IMR-90 (cell line): Measurements from ENCODE around the gene MAGI1. TPM values are rescaled to one million over a fixed set of nuclear protein-coding genes. Genes with fewer than 3 reads are reported as not detected.

Source experiments
- ATAC-seq: fragments of 200-7000 bp; cut with Tn5 transposase; 2 replicates; pipeline ENCODE4 v1.9.1; 2020; ENCODE audit warnings: low read depth, mild to moderate bottlenecking, moderate library complexity
- BruUV-seq: library from RNA; stranded (reverse); fragments of 400-500 nt; replicated peaks from 2 replicates; lab custom pipeline; 2021; lab: Mats Ljungman, UMichigan
- CTCF ChIA-PET: fragments of 300-600 bp; formaldehyde crosslinking; extraction: SDS; loops from one replicate; lab custom pipeline; 2021; ENCODE audit warnings: antibody characterized with exemption; lab: Yijun Ruan, JAX
- POLR2A ChIA-PET: fragments of 300-600 bp; sonication (Branson Sonifier 250); formaldehyde crosslinking; loops from one replicate; lab custom pipeline; 2022; ENCODE audit warnings: antibody characterized with exemption; ENCODE audit not compliant: unreplicated experiment; lab: Charles Lee
- DNase-seq: peaks from one replicate; pipeline ENCODE4 v3.0.0; 2013
- H2AFZ ChIP-seq: replicated peaks from 2 replicates; pipeline ENCODE3; 2013; ENCODE audit warnings: low read length, mild to moderate bottlenecking; ENCODE audit not compliant: poor library complexity
- H2AK5ac ChIP-seq: 2 replicates; pipeline ENCODE4 v1.6.1; 2013; ENCODE audit warnings: low read depth, low read length, inconsistent platforms
- H2AK9ac ChIP-seq: replicated peaks from 2 replicates; pipeline ENCODE3; 2013; ENCODE audit warnings: mild to moderate bottlenecking, low read depth, low read length, moderate library complexity; ENCODE audit not compliant: poor library complexity
- H2BK120ac ChIP-seq: 2 replicates; pipeline ENCODE4 v1.6.1; 2013; ENCODE audit warnings: low read depth, low read length, inconsistent platforms
- H2BK15ac ChIP-seq: 3 replicates; pipeline ENCODE4 v1.6.1; 2013; ENCODE audit warnings: low read depth, low read length, inconsistent platforms
- H2BK20ac ChIP-seq: 2 replicates; pipeline ENCODE4 v1.6.1; 2013; ENCODE audit warnings: low read depth, mild to moderate bottlenecking, inconsistent platforms, low read length, moderate library complexity
- H2BK5ac ChIP-seq: 2 replicates; pipeline ENCODE4 v1.6.1; 2013; ENCODE audit warnings: mild to moderate bottlenecking, low read depth, low read length, inconsistent platforms; ENCODE audit not compliant: poor library complexity, severe bottlenecking
- H3K14ac ChIP-seq: replicated peaks from 2 replicates; pipeline ENCODE4 v1.6.1; 2013; ENCODE audit warnings: low read depth, low read length, inconsistent platforms
- H3K18ac ChIP-seq: 2 replicates; pipeline ENCODE4 v1.6.1; 2013; ENCODE audit warnings: low read depth, low read length, control low read depth
- H3K23ac ChIP-seq: 2 replicates; pipeline ENCODE4 v1.6.1; 2013; ENCODE audit warnings: low read depth, low read length, inconsistent platforms
- H3K27ac ChIP-seq: 2 replicates; pipeline ENCODE4 v1.5.1; 2013; ENCODE audit warnings: mild to moderate bottlenecking, control low read depth, low read length; ENCODE audit not compliant: insufficient read depth
- H3K27me3 ChIP-seq: 2 replicates; pipeline ENCODE4 v1.6.1; 2013; ENCODE audit warnings: low read length; ENCODE audit not compliant: control insufficient read depth, insufficient read depth
- H3K36me3 ChIP-seq: 2 replicates; pipeline ENCODE4 v1.6.1; 2013; ENCODE audit warnings: low read length, mixed read lengths; ENCODE audit not compliant: control insufficient read depth, insufficient read depth
- H3K4ac ChIP-seq: 2 replicates; pipeline ENCODE4 v1.6.1; 2013; ENCODE audit warnings: low read depth, low read length, inconsistent platforms
- H3K4me1 ChIP-seq: 2 replicates; pipeline ENCODE4 v1.6.1; 2013; ENCODE audit warnings: low read length, mixed read lengths; ENCODE audit not compliant: control insufficient read depth, insufficient read depth
- H3K4me2 ChIP-seq: 2 replicates; pipeline ENCODE4 v1.6.1; 2013; ENCODE audit warnings: low read depth, mild to moderate bottlenecking, control low read depth, low read length, moderate library complexity
- H3K4me3 ChIP-seq: 2 replicates; pipeline ENCODE4 v1.5.1; 2013; ENCODE audit warnings: low read depth, mild to moderate bottlenecking, control low read depth, low read length, moderate library complexity; ENCODE audit not compliant: insufficient read depth
- H3K56ac ChIP-seq: 2 replicates; pipeline ENCODE4 v1.6.1; 2013; ENCODE audit warnings: low read length, inconsistent platforms; ENCODE audit not compliant: insufficient read depth; ENCODE audit errors: extremely low read depth
- H3K79me1 ChIP-seq, 2 experiments: 2 replicates each; pipeline ENCODE4 v1.6.1; 2013; ENCODE audit warnings: low read length in 2 of 2, inconsistent platforms in 1 of 2, low read depth in 1 of 2
- H3K9ac ChIP-seq: 2 replicates; pipeline ENCODE4 v1.6.1; 2013; ENCODE audit warnings: low read depth, low read length, control low read depth
- H3K9me1 ChIP-seq: 2 replicates; pipeline ENCODE4 v1.6.1; 2013; ENCODE audit warnings: low read length, inconsistent platforms; ENCODE audit not compliant: insufficient read depth
- H3K9me3 ChIP-seq: 2 replicates; pipeline ENCODE4 v1.6.1; 2013; ENCODE audit warnings: low read length; ENCODE audit not compliant: control insufficient read depth, insufficient read depth
- H4K20me1 ChIP-seq: 2 replicates; pipeline ENCODE4 v1.6.1; 2013; ENCODE audit warnings: low read length, inconsistent platforms; ENCODE audit not compliant: insufficient read depth
- H4K5ac ChIP-seq: 2 replicates; pipeline ENCODE4 v1.6.1; 2013; ENCODE audit warnings: mild to moderate bottlenecking, low read depth, low read length, control low read depth
- H4K8ac ChIP-seq, 2 experiments: 2 replicates each; pipeline ENCODE4 v1.6.1; 2013; ENCODE audit warnings: low read depth in 2 of 2, low read length in 2 of 2, control low read depth in 1 of 2, inconsistent platforms in 1 of 2
- H4K91ac ChIP-seq: 2 replicates; pipeline ENCODE4 v1.6.1; 2013; ENCODE audit warnings: low read depth, low read length, inconsistent platforms; ENCODE audit not compliant: insufficient read depth
- BHLHE40 ChIP-seq: fragments of 150-350 bp; IDR thresholded peaks from 2 replicates; pipeline ENCODE4 v1.6.1; 2016; ENCODE audit warnings: mild to moderate bottlenecking, low read depth, low read length
- CEBPB ChIP-seq: IDR thresholded peaks from 2 replicates; pipeline ENCODE4 v1.6.1; 2012; ENCODE audit warnings: low read depth, low read length, improper control_type of control experiment
- CHD1 ChIP-seq: IDR thresholded peaks from 2 replicates; pipeline ENCODE4 v1.6.1; 2012; ENCODE audit warnings: low read depth, low read length, improper control_type of control experiment
- CTCF ChIP-seq: conservative IDR thresholded peaks from 2 replicates; pipeline ENCODE4 v1.5.1; 2012; ENCODE audit warnings: mild to moderate bottlenecking, low read depth, low read length, improper control_type of control experiment
- ELK1 ChIP-seq: fragments of 150-350 bp; IDR thresholded peaks from 2 replicates; pipeline ENCODE4 v1.6.1; 2016; ENCODE audit warnings: low read depth, mild to moderate bottlenecking, low read length, moderate library complexity, borderline replicate concordance
- FOS ChIP-seq: fragments of 150-350 bp; IDR thresholded peaks from 2 replicates; pipeline ENCODE4 v1.6.1; 2016; ENCODE audit warnings: low read depth, low read length
- MAFK ChIP-seq: IDR thresholded peaks from 2 replicates; pipeline ENCODE4 v1.6.1; 2012; ENCODE audit warnings: low read depth, low read length, improper control_type of control experiment
- MAZ ChIP-seq: IDR thresholded peaks from 2 replicates; pipeline ENCODE4 v1.6.1; 2012; ENCODE audit warnings: low read depth, mild to moderate bottlenecking, low read length, improper control_type of control experiment, moderate library complexity, borderline replicate concordance
- MXI1 ChIP-seq: IDR thresholded peaks from 2 replicates; pipeline ENCODE4 v1.6.1; 2012; ENCODE audit warnings: low read depth, mild to moderate bottlenecking, low read length, moderate library complexity, borderline replicate concordance
- NFE2L2 ChIP-seq: fragments of 150-350 bp; IDR thresholded peaks from 2 replicates; pipeline ENCODE4 v1.6.1; 2016; ENCODE audit warnings: low read depth, mild to moderate bottlenecking, low read length
- POLR2A ChIP-seq: IDR thresholded peaks from 2 replicates; pipeline ENCODE4 v1.6.1; 2012; ENCODE audit warnings: mild to moderate bottlenecking, low read depth, low read length
- RAD21 ChIP-seq: IDR thresholded peaks from 2 replicates; pipeline ENCODE4 v1.6.1; 2012; ENCODE audit warnings: low read length, improper control_type of control experiment
- RCOR1 ChIP-seq: IDR thresholded peaks from 2 replicates; pipeline ENCODE4 v1.6.1; 2012; ENCODE audit warnings: mild to moderate bottlenecking, low read length, improper control_type of control experiment; ENCODE audit not compliant: insufficient replicate concordance
- RFX5 ChIP-seq: IDR thresholded peaks from 2 replicates; pipeline ENCODE4 v1.8.0; 2012; ENCODE audit warnings: low read depth, mild to moderate bottlenecking, low read length, moderate library complexity
- SMC3 ChIP-seq: fragments of 150-350 bp; IDR thresholded peaks from 2 replicates; pipeline ENCODE4 v1.6.1; 2016; ENCODE audit warnings: low read depth, mild to moderate bottlenecking, antibody characterized with exemption, low read length, moderate library complexity
- USF2 ChIP-seq: fragments of 150-350 bp; IDR thresholded peaks from 2 replicates; pipeline ENCODE4 v1.6.1; 2017; ENCODE audit warnings: mild to moderate bottlenecking, antibody characterized with exemption, low read length, low read depth
- WGBS, 2 experiments: methylation state at CpG; one replicate each; pipeline versions ENCODE4 v1.1.5 to v1.1.7; 2013; ENCODE audit warnings: missing lambda C conversion rate in 2 of 2; ENCODE audit not compliant: insufficient read length in 1 of 2; ENCODE audit errors: extremely low coverage in 2 of 2; 5-methylcytosine and 5-hydroxymethylcytosine counted together
- dilution Hi-C: fragments of 300-500 bp; cut with HindIII; formaldehyde crosslinking; loops from one replicate; pipeline ENCODE4 v1.14.3; 2018; ENCODE audit warnings: low sequenced_read_pairs; ENCODE audit not compliant: unreplicated experiment
- in situ Hi-C: fragments of 300-500 bp; cut with MboI; formaldehyde crosslinking; loops from 3 replicates; pipeline ENCODE4 v1.14.3; 2019; ENCODE audit warnings: low sequenced_read_pairs, inconsistent platforms, mixed read lengths
- intact Hi-C: fragments of 100-400 bp; cut with micrococcal nuclease; formaldehyde crosslinking; loops from 2 replicates; pipeline ENCODE4 v1.10.0; 2022
- polyA plus RNA-seq, 3 experiments: library from polyadenylated mRNA; depleted of rRNA; stranded (reverse); fragments of >200 nt; gene quantifications; 2 replicates each; pipeline ENCODE4 v1.2.3, GENCODE V29; 2012; ENCODE audit warnings: low replicate concordance in 1 of 3
- total RNA-seq: library from RNA; depleted of rRNA; stranded (reverse); fragments of >200 nt; gene quantifications from 2 replicates; pipeline ENCODE4 v1.2.3, GENCODE V29; 2012

MAGI1 gene
- total and polyA plus RNA-seq, 2 of the 4 experiments (the other 2 are of a cell fraction), result 14.5 to 24.2 TPM

GRCh38 chr3:65639444-65639843, 399.3 kb downstream of the MAGI1 start:
- Histone ChIP-seq H3K79me1 (peaks cover 7 to 29% of the 10 kb centered on the region in 2 experiments), H3K23ac (no peak overlapping the region), H3K27ac (no peak overlapping the region), H3K18ac (no peak overlapping the region), H2AK5ac (no peak overlapping the region), H3K14ac (no peak overlapping the region), H2AFZ (no peak overlapping the region), H3K36me3 (no peaks in the 10 kb centered on the region), H3K4me3 (no peak overlapping the region), H4K20me1 (no peaks in the 10 kb centered on the region), H4K8ac (no peak overlapping the region), H3K4ac (no peak overlapping the region), H3K9ac (no peak overlapping the region), H2BK20ac (no peak overlapping the region), H2AK9ac (no peak overlapping the region), H3K56ac (no peak overlapping the region), H3K4me2 (no peak overlapping the region), H4K5ac (no peak overlapping the region), H3K27me3 (no peaks in the 10 kb centered on the region), H2BK15ac (no peak overlapping the region), H3K9me3 (no peaks in the 10 kb centered on the region), H3K9me1 (no peaks in the 10 kb centered on the region), H2BK5ac (no peak overlapping the region), H2BK120ac (no peak overlapping the region), H4K91ac (no peak overlapping the region), H3K4me1 (peaks cover 5% of the 10 kb centered on the region)
- POLR2A ChIA-PET, result no interaction called here
- ATAC-seq, result no peak
- BruUV-seq, result no TSS peak
- 100% methylated on average over 1 of the region's 6 CpGs; no CpG with 5 or more reads in 1 of the 2 experiments for WGBS, 2 experiments
- TF ChIP-seq CHD1 (no peak), ELK1 (no peak), RCOR1 (no peak), USF2 (no peak), RAD21 (no peak), NFE2L2 (no peak), FOS (no peak), CEBPB (no peak), POLR2A (no peak), MXI1 (no peak), MAFK (no peak), CTCF (no peak), RFX5 (no peak), SMC3 (no peak), MAZ (no peak), BHLHE40 (no peak)
- CTCF ChIA-PET, result no interaction called here
- in situ Hi-C loops (no loop called here), dilution Hi-C loops (no loop called here), intact Hi-C loops (no loop called here)
- DNase-seq, result no peak
